Activated CD4-positive, alpha-beta memory T cell treated with anti-CD3 and anti-CD28 coated beads for 36 hours (primary cell): ENCODE results near the gene MYO3B. TPM values are rescaled to one million over a fixed set of nuclear protein-coding genes. Genes with fewer than 3 reads are reported as not detected.

ENCODE experiments used
- CTCF ChIA-PET: fragments of 350-600 bp; sonication (Branson Sonifier 250); formaldehyde crosslinking; loops from one replicate; lab custom pipeline; 2021; ENCODE audit warnings: antibody characterized with exemption, inconsistent platforms; lab: Charles Lee
- POLR2A ChIA-PET: fragments of 350-600 bp; sonication (Branson Sonifier 250); formaldehyde crosslinking; loops from one replicate; lab custom pipeline; 2021; ENCODE audit warnings: antibody characterized with exemption; lab: Charles Lee
- DNase-seq: peaks from one replicate; pipeline ENCODE4 v3.0.0-alpha.2; 2020
- H3K27ac Mint-ChIP-seq: one replicate; pipeline ENCODE4 v1.8.0; 2021; ENCODE audit warnings: mixed read lengths
- H3K27me3 Mint-ChIP-seq: one replicate; pipeline ENCODE4 v1.8.0; 2021; ENCODE audit warnings: mixed read lengths
- H3K36me3 Mint-ChIP-seq: one replicate; pipeline ENCODE4 v1.8.0; 2021; ENCODE audit warnings: mixed read lengths
- H3K4me1 Mint-ChIP-seq: one replicate; pipeline ENCODE4 v1.8.0; 2021; ENCODE audit warnings: low read depth, mixed read lengths
- H3K4me3 Mint-ChIP-seq: one replicate; pipeline ENCODE4 v1.8.0; 2021; ENCODE audit warnings: mild to moderate bottlenecking, mixed read lengths
- H3K9me3 Mint-ChIP-seq: one replicate; pipeline ENCODE4 v1.8.0; 2021; ENCODE audit warnings: mixed read lengths
- intact Hi-C: fragments of 100-400 bp; cut with micrococcal nuclease; formaldehyde crosslinking; loops from one replicate; pipeline ENCODE4 v1.15.1; 2023
- total RNA-seq, 2 experiments: library from RNA; stranded (reverse); gene quantifications; one replicate each; pipeline ENCODE4 v1.2.3, GENCODE V29; 2021

The MYO3B gene
- total RNA-seq, 2 experiments from 2014 or later: 0.48 TPM

DNA sequence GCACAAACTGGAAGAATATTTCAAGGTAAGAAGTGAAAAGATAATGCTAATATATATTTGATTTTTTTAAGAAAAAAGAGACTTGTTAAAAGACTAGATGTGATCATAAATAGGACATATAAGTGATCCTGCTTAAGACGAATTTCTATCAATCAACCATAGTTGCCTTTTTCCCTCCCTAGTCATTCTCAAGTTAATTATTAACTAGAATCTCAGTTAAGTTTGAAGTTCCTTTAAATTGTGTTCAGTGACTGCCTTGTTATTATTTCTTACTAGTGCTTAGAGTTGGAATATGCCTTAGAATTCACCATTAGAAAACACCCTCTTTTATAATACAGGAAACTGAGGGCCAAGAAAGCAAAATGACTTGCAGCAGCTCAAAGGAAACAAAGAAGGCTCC is 395.7 kb downstream of the MYO3B start:
- H3K4me1 Mint-ChIP-seq: no peaks in the 10 kb centered on the region
- POLR2A ChIA-PET: no interaction called here
- intact Hi-C loops: no loop called here

DNA sequence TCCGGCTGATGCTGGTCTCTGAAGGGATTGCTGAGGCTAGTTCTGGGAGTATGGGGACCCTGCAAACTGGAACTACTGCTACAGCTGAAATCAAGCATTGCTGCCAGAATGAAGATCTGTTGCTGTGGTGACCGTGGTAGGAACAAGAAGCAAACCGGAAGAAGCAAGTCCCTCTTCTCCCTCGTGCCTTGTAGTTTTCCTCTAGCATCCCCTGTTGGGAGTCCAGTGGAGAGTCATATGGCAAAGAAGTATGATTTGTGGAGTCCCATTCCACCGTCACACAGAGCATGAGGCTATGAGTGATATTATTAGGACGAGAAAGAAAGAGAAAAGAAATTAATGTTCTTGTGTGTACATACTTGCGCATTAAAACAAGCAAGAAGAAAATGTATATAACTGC is 398.3 kb downstream of the MYO3B start:
- Mint-ChIP-seq H3K27me3 (peaks cover 6% of the 10 kb centered on the region), H3K27ac (no peak overlapping the region), H3K4me3 (no peak overlapping the region), H3K9me3 (no peaks in the 10 kb centered on the region), H3K36me3 (no peaks in the 10 kb centered on the region), H3K4me1 (no peaks in the 10 kb centered on the region)
- intact Hi-C loops: no loop called here
- ChIA-PET POLR2A (no interaction called here), CTCF (no interaction called here)
- DNase-seq: no peak

More for the DNA sequence above, 395.7 kb downstream of the MYO3B start:
- Mint-ChIP-seq H3K4me3 (no peak overlapping the region), H3K9me3 (no peaks in the 10 kb centered on the region), H3K27ac (no peak overlapping the region), H3K27me3 (peaks cover 20% of the 10 kb centered on the region), H3K36me3 (no peaks in the 10 kb centered on the region)
- no peak for DNase-seq
- CTCF ChIA-PET: no interaction called here

DNA sequence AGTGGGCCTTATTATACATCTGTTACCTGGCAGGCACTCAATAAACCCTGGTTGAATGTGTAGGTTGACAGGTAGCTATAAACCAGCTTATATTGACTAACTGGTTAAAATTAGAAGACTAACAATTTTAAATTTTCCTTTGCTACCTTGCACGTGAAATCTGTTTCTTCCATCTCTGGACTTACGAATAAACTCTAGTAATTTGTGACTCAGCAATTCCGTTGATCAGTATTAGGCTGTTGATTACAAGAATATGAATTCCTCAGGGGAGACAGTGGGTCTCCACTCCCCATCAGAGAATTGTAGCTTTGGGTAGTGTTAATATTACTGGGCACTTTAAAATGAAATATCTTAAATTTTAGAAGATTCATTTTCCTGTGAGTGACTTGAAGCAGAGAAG is 399.4 kb downstream of the MYO3B start:
- H3K27ac Mint-ChIP-seq: no peak overlapping the region

DNA sequence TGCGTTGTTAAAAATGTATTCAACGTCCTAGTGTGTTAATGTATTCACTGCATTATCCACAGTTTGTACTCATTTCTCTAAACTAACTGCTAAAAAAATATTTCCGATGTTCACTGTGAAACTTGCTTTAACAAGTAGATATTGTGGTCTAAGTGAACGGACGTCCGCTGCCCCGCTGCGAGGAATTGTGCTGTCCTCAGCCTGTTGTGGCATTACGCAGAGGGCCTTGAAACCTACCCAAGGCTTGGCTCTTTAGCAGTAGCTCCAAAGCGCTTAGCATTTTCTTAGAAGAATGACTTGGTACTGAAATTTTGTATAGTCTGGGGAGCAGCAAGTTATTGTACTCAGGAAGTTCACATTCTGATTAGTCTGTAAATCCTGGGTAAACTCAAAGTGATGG is 400.7 kb downstream of the MYO3B start:
- intact Hi-C loops: no loop called here
- no peaks in the 10 kb centered on the region for H3K9me3 Mint-ChIP-seq
- no peaks in the 10 kb centered on the region for H3K4me1 Mint-ChIP-seq
- no peaks in the 10 kb centered on the region for H3K27me3 Mint-ChIP-seq
- ChIA-PET CTCF (no interaction called here), POLR2A (no interaction called here)
- no peak overlapping the region for H3K4me3 Mint-ChIP-seq
- DNase-seq: no peak
- no peak overlapping the region for H3K27ac Mint-ChIP-seq
- no peaks in the 10 kb centered on the region for H3K36me3 Mint-ChIP-seq

More for the DNA sequence above, 399.4 kb downstream of the MYO3B start:
- H3K27me3 Mint-ChIP-seq: peaks cover 2% of the 10 kb centered on the region
- H3K4me3 Mint-ChIP-seq: no peak overlapping the region
- ChIA-PET CTCF (no interaction called here), POLR2A (no interaction called here)
- H3K4me1 Mint-ChIP-seq: no peaks in the 10 kb centered on the region
- H3K36me3 Mint-ChIP-seq: no peaks in the 10 kb centered on the region
- H3K9me3 Mint-ChIP-seq: no peaks in the 10 kb centered on the region
- intact Hi-C loops: no loop called here
- DNase-seq: no peak

DNA sequence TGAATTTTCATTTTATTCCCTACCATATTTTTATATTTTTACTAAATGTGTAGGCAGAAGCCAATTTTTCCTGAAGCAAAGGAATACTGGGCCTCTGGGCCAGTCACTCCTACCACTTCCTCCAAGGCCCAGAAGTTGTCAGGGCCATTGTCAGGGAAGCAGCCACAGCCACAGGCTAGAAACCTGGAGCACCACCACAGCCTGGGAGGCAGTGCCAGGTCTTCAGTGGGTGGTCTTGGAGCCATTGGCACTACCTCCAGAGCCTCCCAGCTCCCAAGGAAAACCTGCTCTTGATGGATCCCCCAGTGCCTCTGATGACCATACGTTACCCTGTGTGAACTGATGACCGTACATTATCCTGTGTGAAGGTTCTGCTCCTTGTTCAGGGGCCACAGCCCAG is 401.6 kb downstream of the MYO3B start:
- POLR2A ChIA-PET: no interaction called here
- Mint-ChIP-seq H3K36me3 (no peaks in the 10 kb centered on the region), H3K4me1 (no peaks in the 10 kb centered on the region), H3K27ac (no peak overlapping the region), H3K27me3 (no peaks in the 10 kb centered on the region), H3K4me3 (no peak overlapping the region), H3K9me3 (no peaks in the 10 kb centered on the region)
- DNase-seq: no peak
- CTCF ChIA-PET: no interaction called here
- intact Hi-C loops: no loop called here

DNA sequence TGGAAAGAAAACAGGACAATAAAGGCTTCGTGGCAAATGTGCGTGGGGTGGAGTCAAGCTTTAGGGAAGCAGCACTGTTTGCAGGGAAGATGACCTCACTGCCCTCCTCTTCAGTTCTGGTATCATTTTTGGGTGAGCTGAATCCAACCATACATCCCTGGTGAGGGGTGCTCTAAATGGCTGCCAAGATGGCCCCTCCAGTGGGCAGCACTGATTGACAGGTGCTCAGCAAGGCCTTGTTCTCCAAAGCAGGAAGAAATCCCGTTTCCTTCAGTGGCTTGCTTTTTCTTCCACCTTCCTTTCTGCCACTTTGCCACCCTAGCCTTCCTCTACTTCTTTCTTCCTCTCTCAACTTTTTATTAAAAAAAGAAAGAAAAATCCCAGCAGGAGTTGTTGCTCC is 404.4 kb downstream of the MYO3B start:
- H3K4me1 Mint-ChIP-seq: no peaks in the 10 kb centered on the region
- POLR2A ChIA-PET: no interaction called here
- intact Hi-C loops: no loop called here

DNA sequence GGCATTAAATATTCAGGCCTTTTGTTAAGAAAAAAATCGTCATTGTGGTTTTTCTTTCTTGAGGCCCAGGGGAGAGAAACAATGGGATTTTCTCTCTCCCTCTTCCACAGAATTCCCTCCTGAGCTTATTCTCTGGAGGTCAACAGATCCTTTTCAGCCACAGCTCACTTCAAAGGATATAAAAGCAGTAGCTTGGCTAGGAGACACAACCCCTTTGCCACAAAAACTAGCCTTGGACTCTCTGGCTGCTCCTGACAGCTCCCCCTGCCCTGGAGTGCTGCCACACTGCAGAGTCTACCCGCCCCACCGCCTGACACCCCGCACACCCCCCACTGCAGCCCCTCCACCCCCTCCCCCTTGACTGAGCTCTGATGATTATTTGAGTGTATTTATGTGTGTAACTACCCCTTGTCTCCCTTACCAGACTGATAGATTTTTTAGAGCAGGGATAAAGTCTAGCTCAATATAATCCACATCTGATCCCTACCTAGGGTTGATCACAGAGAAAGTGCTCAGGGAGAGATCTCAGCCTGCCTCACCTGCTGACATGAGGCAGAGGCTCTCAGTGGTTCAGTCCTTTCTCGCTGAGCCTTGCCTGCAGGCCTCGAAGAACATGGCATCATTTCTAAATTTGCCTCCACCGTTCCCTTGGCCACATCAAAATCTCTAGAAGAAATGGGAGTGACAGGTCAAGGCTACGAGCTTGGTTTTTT is 405.0 kb downstream of the MYO3B start:
- POLR2A ChIA-PET: no interaction called here
- Mint-ChIP-seq H3K36me3 (no peaks in the 10 kb centered on the region), H3K9me3 (no peaks in the 10 kb centered on the region), H3K27me3 (no peaks in the 10 kb centered on the region), H3K4me3 (no peak overlapping the region), H3K4me1 (no peaks in the 10 kb centered on the region), H3K27ac (no peak overlapping the region)
- CTCF ChIA-PET: no interaction called here
- intact Hi-C loops: no loop called here
- DNase-seq: no peak

More for the DNA sequence above, 404.4 kb downstream of the MYO3B start:
- CTCF ChIA-PET: interaction anchor here (0.9 kb wide), 1 partner anchor 213 kb away, joined by 3 read pairs; no protein-coding TSS in a partner anchor
- Mint-ChIP-seq H3K36me3 (no peaks in the 10 kb centered on the region), H3K27me3 (no peaks in the 10 kb centered on the region), H3K4me3 (no peak overlapping the region), H3K9me3 (no peaks in the 10 kb centered on the region), H3K27ac (no peak overlapping the region)
- no peak for DNase-seq

DNA sequence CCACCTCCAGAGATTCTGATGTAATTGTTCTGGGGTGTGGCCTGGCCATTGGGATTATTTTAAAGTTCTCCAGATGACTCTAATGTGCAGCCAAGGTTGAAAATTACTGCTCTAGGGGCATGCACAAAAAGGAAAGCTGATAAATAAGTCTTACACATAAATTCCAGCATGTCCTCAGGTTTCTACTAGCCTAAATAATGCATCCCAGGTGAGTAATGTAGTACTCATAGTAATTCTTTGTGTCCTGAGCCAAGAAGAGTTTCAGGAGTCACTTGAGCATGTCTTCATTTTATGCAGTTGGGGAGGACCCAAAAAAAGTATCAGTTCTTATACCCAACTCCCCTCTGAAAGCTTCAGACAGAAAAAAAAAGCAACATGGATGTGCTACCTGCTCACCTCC is 407.1 kb downstream of the MYO3B start:
- Mint-ChIP-seq H3K27me3 (no peaks in the 10 kb centered on the region), H3K4me3 (no peak overlapping the region), H3K4me1 (no peaks in the 10 kb centered on the region), H3K27ac (no peak overlapping the region), H3K9me3 (no peaks in the 10 kb centered on the region), H3K36me3 (no peaks in the 10 kb centered on the region)
- ChIA-PET CTCF (no interaction called here), POLR2A (no interaction called here)
- no peak for DNase-seq
- intact Hi-C loops: no loop called here

DNA sequence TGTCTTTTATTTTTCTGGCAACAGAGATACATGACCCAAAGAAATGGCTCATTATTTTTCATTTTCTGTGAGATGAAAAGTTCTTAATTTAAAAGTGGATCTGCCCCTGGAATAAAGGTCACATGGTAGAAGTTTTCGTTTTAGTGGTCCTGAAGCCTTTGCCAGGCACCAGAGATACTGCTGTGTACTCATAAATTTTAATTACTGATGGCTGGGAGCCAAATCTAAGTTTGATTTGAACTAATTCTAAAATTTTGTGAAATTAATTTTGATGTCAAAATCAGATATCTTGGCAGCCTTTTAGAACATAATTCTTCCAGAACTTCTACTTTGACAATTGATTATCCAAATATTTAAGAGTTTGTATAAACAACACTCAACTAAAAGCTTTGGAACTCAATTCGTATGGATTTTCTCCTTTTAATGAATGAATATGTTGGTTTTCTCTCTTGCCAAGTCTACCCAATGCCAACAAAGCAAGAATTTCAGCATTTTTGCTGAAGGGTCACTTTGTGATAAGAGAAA is 408.7 kb downstream of the MYO3B start:
- no peak overlapping the region for H3K4me3 Mint-ChIP-seq
- no peaks in the 10 kb centered on the region for H3K4me1 Mint-ChIP-seq
- no peaks in the 10 kb centered on the region for H3K27me3 Mint-ChIP-seq
- DNase-seq: no peak
- H3K9me3 Mint-ChIP-seq: no peaks in the 10 kb centered on the region
- intact Hi-C loops: no loop called here
- CTCF ChIA-PET: no interaction called here
- H3K27ac Mint-ChIP-seq: no peak overlapping the region
- no peaks in the 10 kb centered on the region for H3K36me3 Mint-ChIP-seq
- POLR2A ChIA-PET: no interaction called here

DNA sequence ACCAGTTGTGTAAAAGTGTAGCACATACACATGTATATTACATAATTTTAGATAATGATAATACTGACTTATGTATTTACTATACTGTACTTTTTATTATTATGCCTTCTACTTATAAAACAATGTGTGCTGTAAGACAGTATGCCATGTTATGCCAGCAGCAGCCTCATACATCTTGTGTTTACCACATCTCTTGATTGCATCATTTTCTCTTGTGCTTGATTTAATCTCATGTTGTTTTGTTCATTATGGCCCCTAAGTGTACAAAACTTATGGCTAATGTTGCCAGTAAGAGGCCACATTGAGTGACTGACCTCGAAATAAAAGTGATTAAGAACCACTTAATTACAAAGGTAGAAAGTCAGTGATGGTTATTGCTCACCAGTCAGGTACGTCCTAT is 409.2 kb downstream of the MYO3B start:
- DNase-seq: no peak
- Mint-ChIP-seq H3K4me1 (no peaks in the 10 kb centered on the region), H3K27ac (no peak overlapping the region), H3K4me3 (no peak overlapping the region), H3K9me3 (no peaks in the 10 kb centered on the region), H3K36me3 (no peaks in the 10 kb centered on the region), H3K27me3 (no peaks in the 10 kb centered on the region)
- ChIA-PET CTCF (no interaction called here), POLR2A (no interaction called here)
- intact Hi-C loops: no loop called here

DNA sequence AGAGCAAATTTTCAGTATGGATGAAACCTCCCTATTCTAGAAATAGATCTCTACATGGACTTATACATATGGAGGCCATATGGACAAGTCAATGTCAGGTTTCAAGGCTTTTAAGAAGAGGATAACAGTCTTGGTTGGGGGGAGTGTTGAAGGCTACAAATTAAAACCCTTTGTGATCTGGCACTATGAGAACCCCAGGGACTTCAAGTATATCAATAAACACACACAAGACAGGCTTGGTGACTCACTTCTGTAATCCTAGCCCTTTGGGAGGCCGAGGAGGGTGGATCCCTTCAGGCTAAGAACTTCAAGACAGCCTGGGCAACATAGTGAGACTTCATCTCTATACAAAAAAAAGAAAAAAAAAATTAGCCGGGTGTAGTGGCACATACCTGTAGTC is 410.0 kb downstream of the MYO3B start:
- H3K4me3 Mint-ChIP-seq: no peak overlapping the region
- no peaks in the 10 kb centered on the region for H3K4me1 Mint-ChIP-seq
- CTCF ChIA-PET: no interaction called here
- H3K27ac Mint-ChIP-seq: no peak overlapping the region
- H3K36me3 Mint-ChIP-seq: no peaks in the 10 kb centered on the region
- no peaks in the 10 kb centered on the region for H3K27me3 Mint-ChIP-seq
- POLR2A ChIA-PET: no interaction called here
- no peaks in the 10 kb centered on the region for H3K9me3 Mint-ChIP-seq
- intact Hi-C loops: no loop called here
- DNase-seq: no peak

DNA sequence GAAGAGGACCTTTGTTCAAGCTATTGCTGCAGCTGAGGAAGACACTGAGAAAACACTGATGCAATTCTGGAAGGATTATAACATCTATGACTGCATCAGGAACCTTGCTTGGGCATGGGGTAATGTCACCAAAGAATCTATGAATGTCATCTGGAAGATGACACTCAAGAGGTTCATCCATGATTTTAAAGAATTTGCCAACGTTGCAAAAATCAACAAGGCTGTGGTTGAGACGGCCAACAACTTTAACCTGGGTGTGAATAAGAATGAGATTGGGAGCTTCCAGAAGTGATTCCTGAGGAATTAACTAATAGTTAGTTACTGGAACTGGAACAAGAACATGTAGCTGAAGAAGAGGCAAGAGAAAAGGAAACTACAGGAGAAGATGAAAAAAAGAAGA is 410.8 kb downstream of the MYO3B start:
- CTCF ChIA-PET: no interaction called here
- Mint-ChIP-seq H3K9me3 (no peaks in the 10 kb centered on the region), H3K4me1 (no peaks in the 10 kb centered on the region), H3K27me3 (no peaks in the 10 kb centered on the region), H3K4me3 (no peak overlapping the region), H3K27ac (no peak overlapping the region), H3K36me3 (no peaks in the 10 kb centered on the region)
- intact Hi-C loops: no loop called here
- DNase-seq: no peak
- POLR2A ChIA-PET: no interaction called here

DNA sequence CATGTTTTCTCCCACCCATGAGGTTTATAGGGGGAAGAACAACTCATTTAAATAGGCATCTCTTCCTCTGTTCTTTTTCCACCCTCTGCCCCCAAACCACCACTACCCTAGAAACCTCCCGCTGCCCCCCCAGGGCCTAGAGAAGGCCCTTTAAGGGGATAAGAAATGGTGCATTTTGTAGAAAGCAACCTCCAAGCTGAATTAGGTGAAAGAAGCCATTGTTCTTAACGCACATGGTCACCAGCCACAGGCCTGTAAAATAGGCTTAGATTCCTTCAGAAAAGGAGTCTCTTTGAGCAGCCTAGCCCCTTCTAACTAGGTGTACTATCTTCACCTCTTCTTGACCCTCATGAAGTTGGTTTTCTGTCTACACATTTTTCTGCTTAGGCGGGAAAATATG is 418.6 kb downstream of the MYO3B start:
- intact Hi-C loops: no loop called here
- no peaks in the 10 kb centered on the region for H3K4me1 Mint-ChIP-seq

More for the DNA sequence above, 418.6 kb downstream of the MYO3B start:
- POLR2A ChIA-PET: no interaction called here
- Mint-ChIP-seq H3K27me3 (peaks cover 1% of the 10 kb centered on the region), H3K36me3 (no peaks in the 10 kb centered on the region), H3K9me3 (no peaks in the 10 kb centered on the region), H3K4me3 (no peak overlapping the region), H3K27ac (no peak overlapping the region)
- no peak for DNase-seq
- CTCF ChIA-PET: no interaction called here
